ENCODE data around the gene OR2Y1.
"Not testable (repeated sequence)": the region's sequence is repeated elsewhere in the genome, so short reads cannot be mapped to it uniquely, and the experiment has no call there.

- not testable (repeated sequence) for TF ChIP-seq CTCF, POLR2A (IDR thresholded peaks at IDR 0.05)
Observed at GRCh38 chr5:180703371-180703770, 36.5 kb downstream of the OR2Y1 start.
